ENCODE measurements around the gene TCF4. TPM values are rescaled to one million over a fixed set of nuclear protein-coding genes. Genes with fewer than 3 reads are reported as not detected.

The TCF4 gene
- total and polyA plus RNA-seq, 2 of the 13 experiments (the other 11 are each of a cell fraction or from before 2014, with no cell fraction given): not detected

DNA sequence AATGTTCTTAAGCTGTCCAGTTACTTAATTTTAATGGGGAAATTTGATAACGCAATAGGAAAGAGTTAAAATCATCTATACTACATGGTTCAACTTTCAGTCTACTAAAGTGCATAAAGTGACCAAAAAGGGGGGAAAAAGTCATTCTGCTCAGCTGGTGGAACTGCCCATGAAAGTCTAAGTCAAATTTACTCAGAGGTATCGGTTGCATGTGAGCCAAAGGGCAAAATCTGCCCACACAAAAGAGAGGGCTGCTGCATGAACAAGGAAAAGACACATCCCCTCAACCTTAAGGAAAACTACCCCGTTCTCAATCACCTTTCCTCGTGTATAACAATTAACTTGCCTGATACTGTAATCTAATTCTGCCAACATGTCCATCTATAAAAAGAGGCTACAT lies 126.1 kb downstream of the TCF4 start (continued):
- TF ChIP-seq ZFP82 (CRISPR knock-in tag; IDR thresholded peaks at IDR 0.05; ENCODE audit: borderline replicate concordance): no peak
- no peak for TF ChIP-seq ZMYM2 (CRISPR knock-in tag; IDR thresholded peaks at IDR 0.05)
- no peak for TF ChIP-seq AHR (CRISPR knock-in tag; IDR thresholded peaks at IDR 0.05)
- TF ChIP-seq ZNF563 (CRISPR knock-in tag; IDR thresholded peaks at IDR 0.05): no peak
- no peak for TF ChIP-seq CEBPZ (IDR thresholded peaks at IDR 0.05; ENCODE audit: low read length)

DNA sequence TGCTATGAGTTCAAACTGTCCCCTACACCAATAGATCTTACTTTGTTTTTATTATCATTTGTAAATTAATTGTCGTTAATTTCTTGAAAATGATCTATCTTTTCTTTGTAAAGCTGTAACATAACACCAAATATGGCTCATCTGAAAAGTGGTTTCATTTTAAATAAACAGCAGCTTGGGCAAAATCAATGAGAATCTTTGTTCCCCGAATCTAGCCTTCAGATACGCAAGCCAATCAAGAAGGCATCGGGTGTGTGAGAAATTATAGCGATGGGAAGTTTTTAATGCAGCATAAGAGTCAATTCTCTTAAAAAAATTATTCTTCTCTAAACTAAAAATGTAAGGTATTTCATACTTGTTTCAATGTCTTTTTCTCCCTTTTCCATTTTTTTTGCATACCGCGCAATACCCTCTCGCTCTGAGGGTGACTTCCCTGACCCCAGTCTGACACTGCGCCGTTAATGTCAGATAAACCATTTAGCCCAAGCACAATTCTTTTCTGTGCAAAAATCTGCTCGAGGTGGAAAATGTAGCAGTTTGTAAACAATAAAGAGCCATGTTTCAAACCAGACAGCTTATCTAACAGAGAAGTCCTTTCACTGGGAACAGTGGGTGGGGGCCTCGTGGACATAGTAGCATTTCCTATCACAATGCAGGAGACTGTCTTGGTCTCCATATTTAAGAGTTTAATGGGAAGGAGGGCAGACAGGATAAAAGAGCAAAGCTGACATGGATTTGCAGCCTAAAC lies 129.4 kb downstream of the TCF4 start:
- ChIA-PET POLR2A (no interaction called here), CTCF (ENCODE audit: low intra/inter-chr PET ratio, low total read pairs) (no interaction called here)
- Histone ChIP-seq H3K4me1 (ENCODE audit: insufficient read depth, low read length) (no peaks in the 10 kb centered on the region), H3K9ac (ENCODE audit: insufficient read depth, low read depth, low read length) (no peak overlapping the region), H3K36me3 (replicated peaks in 1 of 2; ENCODE audit: control insufficient read depth in 1 of 2, insufficient read depth in 2 of 2, low read length in 2 of 2) (no peaks in the 10 kb centered on the region), H3K9me3 (ENCODE audit: low read length) (no peaks in the 10 kb centered on the region), H2AFZ (ENCODE audit: low read length) (no peak overlapping the region), H3K27me3 (ENCODE audit: control insufficient read depth in 1 of 2, insufficient read depth in 2 of 2, low read length in 2 of 2) (no peaks in the 10 kb centered on the region), H3K4me3 (replicated peaks in 1 of 3; ENCODE audit: insufficient read depth in 1 of 3, low read depth in 2 of 3, low read length in 3 of 3) (no peak overlapping the region), H3K27ac (ENCODE audit: extremely low read length, insufficient read depth, low read length) (no peak overlapping the region), H3K4me2 (ENCODE audit: low read depth, low read length) (no peak overlapping the region), H4K20me1 (ENCODE audit: insufficient read depth, low read length) (no peaks in the 10 kb centered on the region), H3K79me2 (ENCODE audit: insufficient read depth, low read length) (no peaks in the 10 kb centered on the region)
- intact Hi-C loops (cut with micrococcal nuclease; ENCODE audit: unreplicated experiment) (no loop called here), in situ Hi-C loops (cut with HindIII; ENCODE audit: extremely low pct_ligation_motif_present, low pct_unique_long_range_greater_than_20kb) (no loop called here)
- WGBS (ENCODE audit: low lambda C conversion rate): 42% methylated on average over 12 of the region's 12 CpGs
- no peak for ATAC-seq
- no TSS peak for BruUV-seq (replicated peaks)
- no peak for FAIRE-seq
- DNase-seq (ENCODE audit: low spot score): no peak
- TF ChIP-seq SALL1 (CRISPR knock-in tag; IDR thresholded peaks at IDR 0.05) (no peak), KDM3A (CRISPR knock-in tag; IDR thresholded peaks at IDR 0.05; ENCODE audit: low read depth) (no peak), ZNF276 (CRISPR knock-in tag; IDR thresholded peaks at IDR 0.05; ENCODE audit: low read depth) (no peak), SP140L (CRISPR knock-in tag; IDR thresholded peaks at IDR 0.05; ENCODE audit: borderline replicate concordance) (no peak), PAXIP1 (CRISPR knock-in tag; conservative IDR thresholded peaks at IDR 0.05) (no peak)

All from HepG2 (cell line).